CD4-positive, alpha-beta T cell treated with Interleukin-12 subunit alpha and Interleukin-12 subunit beta, for 1 hour (primary cell): ENCODE results near the gene MAN1A1.
"Not testable (repeated sequence)": the region's sequence is repeated elsewhere in the genome, so short reads cannot be mapped to it uniquely, and the experiment has no call there.

ENCODE experiments used
- DNase-seq: peaks from one replicate; pipeline ENCODE4 v3.0.0-alpha.2; 2020

The MAN1A1 gene

GRCh38 chr6:119299694-119300093, 49.9 kb downstream of the MAN1A1 start:
- no peak for DNase-seq

GRCh38 chr6:119297049-119297448, 52.5 kb downstream of the MAN1A1 start:
- no peak for DNase-seq

- DNase-seq, result no peak
These were observed 53.2 kb downstream of the MAN1A1 start for GRCh38 chr6:119296036-119297035.

- DNase-seq, result no peak
These were observed 54.6 kb downstream of the MAN1A1 start for GRCh38 chr6:119294984-119295383.

GRCh38 chr6:119291060-119291459, 58.5 kb downstream of the MAN1A1 start:
- DNase-seq, result not testable (repeated sequence)

GRCh38 chr6:119290306-119290705, 59.3 kb downstream of the MAN1A1 start:
- no peak for DNase-seq

GRCh38 chr6:119289651-119290050, 59.9 kb downstream of the MAN1A1 start:
- DNase-seq, result no peak

- no peak for DNase-seq
These were observed 63.5 kb downstream of the MAN1A1 start for GRCh38 chr6:119285908-119286625.

GRCh38 chr6:119284861-119285521, 64.6 kb downstream of the MAN1A1 start:
- DNase-seq, result peak; percentile 20

- DNase-seq, result no peak
These were observed 65.5 kb downstream of the MAN1A1 start for GRCh38 chr6:119283979-119284545.

- no peak for DNase-seq
These were observed 66.3 kb downstream of the MAN1A1 start for GRCh38 chr6:119283214-119283613.

GRCh38 chr6:119280668-119281067, 68.9 kb downstream of the MAN1A1 start:
- no peak for DNase-seq

GRCh38 chr6:119280080-119280479, 69.5 kb downstream of the MAN1A1 start:
- no peak for DNase-seq

- no peak for DNase-seq
These were observed 70.9 kb downstream of the MAN1A1 start for GRCh38 chr6:119278625-119279024.

GRCh38 chr6:119277052-119277451, 72.5 kb downstream of the MAN1A1 start:
- no peak for DNase-seq

- DNase-seq, result no peak
These were observed 73.3 kb downstream of the MAN1A1 start for GRCh38 chr6:119276211-119276610.

- DNase-seq, result no peak
These were observed 75.4 kb downstream of the MAN1A1 start for GRCh38 chr6:119274197-119274595.

GRCh38 chr6:119273272-119274196, 76.0 kb downstream of the MAN1A1 start:
- DNase-seq, result no peak

GRCh38 chr6:119270545-119270944, 79.0 kb downstream of the MAN1A1 start:
- DNase-seq, result no peak

GRCh38 chr6:119269266-119270103, 80.1 kb downstream of the MAN1A1 start:
- no peak for DNase-seq
